Measurements from ENCODE around the gene SPTB. TPM values are rescaled to one million over a fixed set of nuclear protein-coding genes. Genes with fewer than 3 reads are reported as not detected.

SPTB gene
- total RNA-seq, 1 experiment from 2014 or later: 0.13 TPM

- Histone ChIP-seq H3K4me1 (ENCODE audit: control insufficient read depth, insufficient read depth, low read length) (no peaks in the 10 kb centered on the region), H3K4me3 (ENCODE audit: low read depth in 2 of 2, low read length in 2 of 2) (peak overlapping the region; percentile 20 to 24; a peak in 3 of 4 replicates), H3K36me3 (ENCODE audit: control insufficient read depth, insufficient read depth, low read length) (no peaks in the 10 kb centered on the region), H3K27ac (ENCODE audit: low read length) (no peak overlapping the region), H3K27me3 (ENCODE audit: control insufficient read depth, insufficient read depth, low read length) (peaks cover 42% of the 10 kb centered on the region), H3K9me3 (ENCODE audit: control insufficient read depth, insufficient read depth, low read depth, low read length) (no peaks in the 10 kb centered on the region)
- ChIA-PET CTCF (interaction anchor here (1.0 kb wide), 1 partner anchor 56 kb away, joined by 3 read pairs; no protein-coding TSS in a partner anchor), POLR2A (no interaction called here)
- DNase-seq (ENCODE audit: low read depth, low spot score) (no peak), ATAC-seq (peak; percentile 71)
- intact Hi-C loops (cut with micrococcal nuclease; ENCODE audit: unreplicated experiment) (no loop called here), in situ Hi-C loops (cut with HindIII; ENCODE audit: low pct_unique_long_range_greater_than_20kb, low sequenced_read_pairs) (no loop called here)
- BruUV-seq (replicated peaks): no TSS peak
- TF ChIP-seq TCF7L2 (IDR thresholded peaks at IDR 0.05; ENCODE audit: low read depth, low read length) (no peak), CTCF (IDR thresholded peaks at IDR 0.05) (no peak), REST (IDR thresholded peaks at IDR 0.05; ENCODE audit: insufficient read depth in 1 of 2, low read depth in 2 of 2, low read length in 1 of 2) (no peak), SIN3A (IDR thresholded peaks at IDR 0.05; ENCODE audit: borderline replicate concordance, insufficient read depth, low read depth, low read length) (no peak)
These were observed 671 bp downstream of the SPTB start for GRCh38 chr14:64878837-64879634.

- ChIA-PET CTCF (interaction anchor here (0.8 kb wide), 2 partner anchors 14 to 104 kb away, joined by 3 read pairs; no protein-coding TSS in a partner anchor), POLR2A (no interaction called here)
- no peak for DNase-seq (ENCODE audit: low read depth, low spot score)
- no peaks in the 10 kb centered on the region for H3K9me3 ChIP-seq (ENCODE audit: control insufficient read depth, insufficient read depth, low read depth, low read length)
- H3K4me3 ChIP-seq (ENCODE audit: low read depth in 2 of 2, low read length in 2 of 2): no peak overlapping the region
- ATAC-seq: no peak
- H3K4me1 ChIP-seq (ENCODE audit: control insufficient read depth, insufficient read depth, low read length): no peaks in the 10 kb centered on the region
- in situ Hi-C loops (cut with HindIII; ENCODE audit: low pct_unique_long_range_greater_than_20kb, low sequenced_read_pairs): no loop called here
- no peaks in the 10 kb centered on the region for H3K36me3 ChIP-seq (ENCODE audit: control insufficient read depth, insufficient read depth, low read length)
- no peak for TF ChIP-seq CTCF (IDR thresholded peaks at IDR 0.05)
- no peak for TF ChIP-seq REST (IDR thresholded peaks at IDR 0.05; ENCODE audit: insufficient read depth in 1 of 2, low read depth in 2 of 2, low read length in 1 of 2)
- TF ChIP-seq POLR2AphosphoS5 (IDR thresholded peaks at IDR 0.05; ENCODE audit: low read depth, low read length): no peak
- no peak for TF ChIP-seq TCF7L2 (IDR thresholded peaks at IDR 0.05; ENCODE audit: low read depth, low read length)
- TF ChIP-seq SIN3A (IDR thresholded peaks at IDR 0.05; ENCODE audit: borderline replicate concordance, insufficient read depth, low read depth, low read length): no peak
- H3K27ac ChIP-seq (ENCODE audit: low read length): no peak overlapping the region
- no TSS peak for BruUV-seq (replicated peaks)
- H3K27me3 ChIP-seq (ENCODE audit: control insufficient read depth, insufficient read depth, low read length): peaks cover 36% of the 10 kb centered on the region
- intact Hi-C loops (cut with micrococcal nuclease; ENCODE audit: unreplicated experiment): no loop called here
These were observed 1.9 kb downstream of the SPTB start for GRCh38 chr14:64877846-64878245.
